H1 (cell line): Measurements from ENCODE around the gene SCYL1. TPM values are rescaled to one million over a fixed set of nuclear protein-coding genes. Genes with fewer than 3 reads are reported as not detected.

Source experiments
- BRCA1 ChIP-seq: IDR thresholded peaks from 2 replicates; pipeline ENCODE4 v1.6.1; 2012; ENCODE audit warnings: low read depth, low read length, improper control_type of control experiment
- CBX8 ChIP-seq: fragments of 300-800, 300-1000 bp; sonication (generic); IDR thresholded peaks from 2 replicates; pipeline ENCODE4 v1.7.1; 2016; ENCODE audit warnings: low read depth, low read length, borderline replicate concordance
- CEBPB ChIP-seq: IDR thresholded peaks from 2 replicates; pipeline ENCODE4 v1.6.1; 2012; ENCODE audit warnings: low read depth, low read length
- CHD1 ChIP-seq: IDR thresholded peaks from 2 replicates; pipeline ENCODE4 v1.6.1; 2012; ENCODE audit warnings: low read depth, low read length, improper control_type of control experiment
- CTBP2 ChIP-seq: IDR thresholded peaks from 2 replicates; pipeline ENCODE4 v1.7.0; 2011; ENCODE audit warnings: borderline replicate concordance, mild to moderate bottlenecking, moderate library complexity, mixed read lengths, low read length; ENCODE audit not compliant: insufficient read depth, insufficient read length
- EGR1 ChIP-seq: IDR thresholded peaks from 2 replicates; pipeline ENCODE4 v1.6.1; 2011; ENCODE audit warnings: low read depth, low read length, borderline replicate concordance
- EP300 ChIP-seq, 2 experiments: IDR thresholded peaks; 1 replicate in 1 of 2; 2 replicates in 1 of 2; pipeline ENCODE4 v1.6.1; 2011 to 2012; ENCODE audit warnings: low read depth in 2 of 2, low read length in 2 of 2, mild to moderate bottlenecking in 2 of 2, borderline replicate concordance in 1 of 2, inconsistent platforms in 1 of 2, moderate library complexity in 1 of 2
- GABPA ChIP-seq: IDR thresholded peaks from 2 replicates; pipeline ENCODE4 v1.6.1; 2011; ENCODE audit warnings: mild to moderate bottlenecking, low read length, moderate library complexity, borderline replicate concordance; ENCODE audit not compliant: insufficient read depth
- HDAC2 ChIP-seq, 2 experiments: fragments of 300-600 bp in 1 of 2; sonication (generic) in 1 of 2; IDR thresholded peaks; 2 replicates each; pipeline ENCODE4 v1.6.1; 2011 to 2012; ENCODE audit warnings: low read depth in 2 of 2, low read length in 2 of 2, mild to moderate bottlenecking in 2 of 2, moderate library complexity in 2 of 2, borderline replicate concordance in 1 of 2, inconsistent platforms in 1 of 2
- POLR2AphosphoS5 ChIP-seq: IDR thresholded peaks from 2 replicates; pipeline ENCODE4 v1.6.1; 2011; ENCODE audit warnings: low read depth, low read length
- RBBP5 ChIP-seq: IDR thresholded peaks from 2 replicates; pipeline ENCODE4 v1.7.1; 2012; ENCODE audit warnings: low read depth, mild to moderate bottlenecking, inconsistent platforms, low read length, moderate library complexity, borderline replicate concordance
- RFX5 ChIP-seq: IDR thresholded peaks from 2 replicates; pipeline ENCODE4 v1.6.1; 2011; ENCODE audit warnings: low read depth, low read length, improper control_type of control experiment, borderline replicate concordance
- RNF2 ChIP-seq: fragments of 200-900, 300-1000 bp; sonication (generic); IDR thresholded peaks from 2 replicates; pipeline ENCODE4 v1.7.1; 2016; ENCODE audit warnings: borderline replicate concordance, low read depth, mild to moderate bottlenecking, antibody characterized with exemption, low read length; ENCODE audit not compliant: poor library complexity, severe bottlenecking; ENCODE audit errors: missing control alignments
- RXRA ChIP-seq: IDR thresholded peaks from 2 replicates; pipeline ENCODE4 v1.6.1; 2011; ENCODE audit warnings: low read depth, mild to moderate bottlenecking, low read length, moderate library complexity; ENCODE audit not compliant: insufficient read depth
- SIX5 ChIP-seq: IDR thresholded peaks from 2 replicates; pipeline ENCODE4 v1.6.1; 2011; ENCODE audit warnings: mild to moderate bottlenecking, low read depth, low read length
- SP2 ChIP-seq: IDR thresholded peaks from 2 replicates; pipeline ENCODE4 v1.6.1; 2012; ENCODE audit warnings: mild to moderate bottlenecking, low read length, inconsistent platforms
- SP4 ChIP-seq: IDR thresholded peaks from 2 replicates; pipeline ENCODE4 v1.6.1; 2012; ENCODE audit warnings: low read length, inconsistent platforms
- TAF1 ChIP-seq: IDR thresholded peaks from 2 replicates; pipeline ENCODE4 v1.6.1; 2011; ENCODE audit warnings: mild to moderate bottlenecking, low read depth, low read length
- TBP ChIP-seq: IDR thresholded peaks from 2 replicates; pipeline ENCODE4 v1.6.1; 2011; ENCODE audit warnings: low read depth, low read length, improper control_type of control experiment
- polyA plus RNA-seq, 7 experiments: library from polyadenylated mRNA; depleted of rRNA in 3 of 7; stranded (reverse) in 5 of 7; unstranded in 2 of 7; fragments of >200 nt in 5 of 7; fragments of 200-250 nt in 2 of 7; gene quantifications; 1 replicate in 5 of 7; 2 replicates in 1 of 7; 4 replicates in 1 of 7; pipeline versions ENCODE4 v1.2.1 to v1.2.3, GENCODE V29; 2011 to 2013; ENCODE audit warnings: missing spikeins in 2 of 7, mixed read lengths in 2 of 7
- total RNA-seq: library from RNA; stranded (reverse); fragmentation: NEBNext Ultra II Directional; extraction: Animal tissue kit (Norgen Biotek cat#: 25700); gene quantifications from 2 replicates; pipeline ENCODE4 v1.2.1, GENCODE V29; 2021
- TF ChIP-seq, protein P1 (sequence below): IDR thresholded peaks from 2 replicates; pipeline ENCODE4 v1.6.1; 2012; ENCODE audit warnings: inconsistent platforms
- TF ChIP-seq, protein P2 (sequence below): IDR thresholded peaks from 2 replicates; pipeline ENCODE4 v1.6.1; 2012; ENCODE audit warnings: low read length, inconsistent platforms

Gene SCYL1
- total and polyA plus RNA-seq, 2 of the 8 experiments (the other 6 are each of a cell fraction or from before 2014, with no cell fraction given), result 59.8 to 77.7 TPM

DNA sequence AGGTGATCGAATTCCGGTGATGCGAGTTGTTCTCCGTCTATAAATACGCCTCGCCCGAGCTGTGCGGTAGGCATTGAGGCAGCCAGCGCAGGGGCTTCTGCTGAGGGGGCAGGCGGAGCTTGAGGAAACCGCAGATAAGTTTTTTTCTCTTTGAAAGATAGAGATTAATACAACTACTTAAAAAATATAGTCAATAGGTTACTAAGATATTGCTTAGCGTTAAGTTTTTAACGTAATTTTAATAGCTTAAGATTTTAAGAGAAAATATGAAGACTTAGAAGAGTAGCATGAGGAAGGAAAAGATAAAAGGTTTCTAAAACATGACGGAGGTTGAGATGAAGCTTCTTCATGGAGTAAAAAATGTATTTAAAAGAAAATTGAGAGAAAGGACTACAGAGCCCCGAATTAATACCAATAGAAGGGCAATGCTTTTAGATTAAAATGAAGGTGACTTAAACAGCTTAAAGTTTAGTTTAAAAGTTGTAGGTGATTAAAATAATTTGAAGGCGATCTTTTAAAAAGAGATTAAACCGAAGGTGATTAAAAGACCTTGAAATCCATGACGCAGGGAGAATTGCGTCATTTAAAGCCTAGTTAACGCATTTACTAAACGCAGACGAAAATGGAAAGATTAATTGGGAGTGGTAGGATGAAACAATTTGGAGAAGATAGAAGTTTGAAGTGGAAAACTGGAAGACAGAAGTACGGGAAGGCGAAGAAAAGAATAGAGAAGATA is 25.7 kb upstream of the SCYL1 start, which contains the start of gene MALAT1 (continued):
- TF ChIP-seq GABPA, result no peak
- TF ChIP-seq HDAC2 (IDR thresholded peaks at IDR 0.05; ENCODE audit: borderline replicate concordance in 1 of 2, low read depth in 2 of 2, low read length in 2 of 2), result no peak
- TF ChIP-seq EP300 (IDR thresholded peaks at IDR 0.05; ENCODE audit: borderline replicate concordance in 1 of 2, low read depth in 2 of 2, low read length in 2 of 2), result peak in 1 of 2 experiments; percentile 96; a peak in 2 of 3 replicates
- peak; percentile 99 for TF ChIP-seq TBP
- TF ChIP-seq TAF1, result peak; percentile 100
- no peak for TF ChIP-seq CTBP2
- no peak for TF ChIP-seq SP2
- TF ChIP-seq RNF2, result no peak
- TF ChIP-seq RFX5, result no peak
- TF ChIP-seq CEBPB, result peak; percentile 62; the same call in 1 of the 2 replicates
- TF ChIP-seq SIX5, result no peak; the same call in 1 of the 2 replicates
- TF ChIP-seq RXRA, result 0 out of 2 replicates have a peak, but pooled peaks have one; percentile 53
- TF ChIP-seq, protein P1, sequence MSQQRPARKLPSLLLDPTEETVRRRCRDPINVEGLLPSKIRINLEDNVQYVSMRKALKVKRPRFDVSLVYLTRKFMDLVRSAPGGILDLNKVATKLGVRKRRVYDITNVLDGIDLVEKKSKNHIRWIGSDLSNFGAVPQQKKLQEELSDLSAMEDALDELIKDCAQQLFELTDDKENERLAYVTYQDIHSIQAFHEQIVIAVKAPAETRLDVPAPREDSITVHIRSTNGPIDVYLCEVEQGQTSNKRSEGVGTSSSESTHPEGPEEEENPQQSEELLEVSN, result no peak
- no peak for TF ChIP-seq BRCA1
- no peak for TF ChIP-seq RBBP5
- peak; percentile 62; the same call in 1 of the 2 replicates for TF ChIP-seq SP4
- TF ChIP-seq CHD1, result peak; percentile 88
- TF ChIP-seq POLR2AphosphoS5, result peak; percentile 100
- TF ChIP-seq, protein P2, sequence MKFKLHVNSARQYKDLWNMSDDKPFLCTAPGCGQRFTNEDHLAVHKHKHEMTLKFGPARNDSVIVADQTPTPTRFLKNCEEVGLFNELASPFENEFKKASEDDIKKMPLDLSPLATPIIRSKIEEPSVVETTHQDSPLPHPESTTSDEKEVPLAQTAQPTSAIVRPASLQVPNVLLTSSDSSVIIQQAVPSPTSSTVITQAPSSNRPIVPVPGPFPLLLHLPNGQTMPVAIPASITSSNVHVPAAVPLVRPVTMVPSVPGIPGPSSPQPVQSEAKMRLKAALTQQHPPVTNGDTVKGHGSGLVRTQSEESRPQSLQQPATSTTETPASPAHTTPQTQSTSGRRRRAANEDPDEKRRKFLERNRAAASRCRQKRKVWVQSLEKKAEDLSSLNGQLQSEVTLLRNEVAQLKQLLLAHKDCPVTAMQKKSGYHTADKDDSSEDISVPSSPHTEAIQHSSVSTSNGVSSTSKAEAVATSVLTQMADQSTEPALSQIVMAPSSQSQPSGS, result peak; percentile 85; the same call in 1 of the 2 replicates
- TF ChIP-seq CBX8, result no peak
- peak; percentile 85 for TF ChIP-seq EGR1
